HG03439 (cell line): ENCODE results near the gene OLFML2A.
A peak's percentile ranks its signal among the peaks of the same experiment; 100 is the strongest.

Source experiments
- ATAC-seq: cut with Tn5 transposase; IDR thresholded peaks from one replicate; pipeline ENCODE4 v1.9.1; 2021; ENCODE audit warnings: mild to moderate bottlenecking, moderate library complexity; ENCODE audit not compliant: unreplicated experiment

OLFML2A gene

DNA sequence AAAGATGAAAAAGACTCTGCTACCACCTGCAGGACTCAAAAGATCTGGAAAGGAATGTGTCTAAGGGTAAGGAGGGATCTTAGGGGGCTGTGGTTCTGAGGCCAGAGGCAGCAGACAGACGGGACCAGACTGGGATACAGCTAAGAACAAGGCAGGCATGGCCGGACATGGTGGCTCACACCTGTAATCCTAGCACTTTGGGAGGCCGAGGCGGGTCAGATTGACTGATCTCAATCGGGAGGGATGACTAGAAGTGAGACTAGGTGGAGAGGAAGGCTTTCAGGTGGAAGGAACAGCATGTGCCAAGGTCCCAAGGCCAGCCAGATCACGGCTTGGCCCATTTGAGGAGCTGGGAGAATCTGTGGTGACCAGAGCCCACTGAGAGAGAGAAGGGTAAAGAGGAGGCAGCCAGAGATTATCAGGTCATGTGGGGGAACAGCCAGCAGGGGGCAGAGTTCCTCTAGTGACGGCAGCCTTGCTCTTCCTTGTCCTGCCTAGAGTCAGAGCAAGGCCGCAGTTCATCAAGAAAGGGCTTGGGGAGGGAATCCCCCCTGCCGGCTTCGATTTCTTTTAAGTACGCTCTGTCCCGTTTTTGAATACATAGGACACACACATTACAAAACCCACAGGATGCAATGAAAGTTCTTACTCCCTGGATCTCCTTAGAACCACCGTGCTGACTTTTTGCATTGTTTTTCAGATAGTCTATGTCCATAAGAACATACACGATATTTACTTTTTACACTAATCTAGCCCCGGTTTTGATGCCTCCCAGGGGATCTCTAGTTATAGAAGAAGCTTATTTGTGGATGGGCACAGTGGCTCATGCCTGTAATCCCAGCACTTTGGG is 2.6 kb upstream of the OLFML2A start:
- ATAC-seq = peak; percentile 28

DNA sequence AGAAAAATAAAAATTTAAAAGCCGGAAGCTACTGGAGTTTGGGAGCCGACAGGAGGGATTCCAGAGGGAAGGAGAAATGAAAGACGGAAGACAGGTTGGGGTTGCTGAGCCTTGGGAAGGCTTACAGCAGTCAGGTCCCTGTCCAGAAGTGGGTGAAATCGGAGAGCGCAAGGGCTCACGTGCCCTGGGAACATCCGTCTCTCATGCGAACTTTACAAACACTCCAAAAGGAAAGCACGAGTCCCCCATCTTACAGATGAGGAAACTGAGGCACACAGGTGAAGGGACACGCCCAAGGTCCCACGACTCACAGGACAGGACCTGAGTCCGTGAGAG is 347 bp upstream of the OLFML2A start:
- no peak for ATAC-seq

DNA sequence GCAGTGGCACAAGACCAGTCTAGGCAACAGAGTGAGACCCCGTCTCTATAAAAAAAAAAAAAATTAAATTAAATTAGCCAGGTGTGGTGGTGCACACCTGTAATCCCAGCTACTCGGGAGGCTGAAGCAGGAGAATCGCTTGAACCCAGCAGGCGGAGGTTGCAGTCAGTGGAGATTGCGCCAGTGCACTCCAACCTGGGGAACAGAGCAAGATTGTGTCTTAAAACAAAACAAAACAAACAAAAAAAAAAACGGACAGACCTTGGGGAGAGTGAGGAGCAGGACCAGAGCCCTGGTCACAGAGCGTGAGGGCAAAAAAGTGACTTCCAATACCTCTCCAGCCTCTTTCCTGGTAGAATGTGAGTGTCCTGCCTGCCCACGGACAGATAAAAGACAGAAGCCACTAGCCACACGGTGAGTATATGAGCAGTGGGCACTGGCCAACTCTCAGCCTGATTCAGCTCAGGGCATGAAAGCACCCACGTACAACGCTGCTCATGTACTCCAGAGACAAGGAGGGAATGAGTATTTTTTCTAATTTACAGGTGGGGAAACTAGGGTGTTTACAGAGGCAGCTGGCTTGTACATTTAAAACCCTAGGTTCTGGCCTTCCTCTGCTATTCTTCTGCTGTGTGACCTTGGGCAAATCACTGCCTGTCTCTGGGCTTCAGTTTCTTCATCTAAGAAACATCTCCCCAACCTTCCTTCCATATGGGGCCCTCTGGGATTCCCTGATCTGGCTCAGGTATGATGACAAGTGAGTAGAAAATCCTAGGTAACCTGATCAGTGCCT is 1.8 kb downstream of the OLFML2A start:
- ATAC-seq = no peak

DNA sequence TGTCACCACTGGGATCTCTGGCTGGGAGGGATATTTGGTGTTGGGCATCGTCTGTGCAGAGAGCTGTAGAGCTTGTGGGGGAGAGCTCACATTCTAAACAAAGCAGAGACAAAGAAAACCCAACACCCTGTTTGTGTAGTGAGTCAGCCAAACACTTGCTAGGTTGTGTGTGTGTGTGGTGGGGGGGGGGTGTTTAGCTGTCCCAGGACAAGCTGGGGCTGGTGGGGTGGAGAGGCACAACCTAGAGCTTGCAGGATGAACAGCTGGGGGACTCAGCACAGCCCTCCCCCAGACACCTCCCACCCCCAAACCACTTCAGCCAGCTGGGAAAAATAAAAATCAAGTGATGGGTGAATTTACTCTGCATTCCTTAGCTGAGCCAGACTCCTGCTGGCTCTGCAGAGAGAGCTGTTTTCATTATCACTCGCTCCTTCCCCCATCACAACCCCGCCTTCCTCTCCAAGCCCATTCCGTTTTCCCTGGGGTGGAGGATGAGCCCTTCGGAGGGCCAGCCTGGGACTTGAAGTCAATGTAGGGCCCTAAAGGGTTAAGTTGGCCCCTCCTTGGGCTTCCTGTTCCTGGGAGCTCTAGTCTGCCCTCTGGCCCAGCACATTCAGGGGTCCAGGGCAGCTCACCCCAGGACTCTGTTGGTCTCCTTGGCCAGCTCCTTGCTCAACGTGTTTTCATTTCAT is 2.6 kb downstream of the OLFML2A start:
- ATAC-seq = no peak

DNA sequence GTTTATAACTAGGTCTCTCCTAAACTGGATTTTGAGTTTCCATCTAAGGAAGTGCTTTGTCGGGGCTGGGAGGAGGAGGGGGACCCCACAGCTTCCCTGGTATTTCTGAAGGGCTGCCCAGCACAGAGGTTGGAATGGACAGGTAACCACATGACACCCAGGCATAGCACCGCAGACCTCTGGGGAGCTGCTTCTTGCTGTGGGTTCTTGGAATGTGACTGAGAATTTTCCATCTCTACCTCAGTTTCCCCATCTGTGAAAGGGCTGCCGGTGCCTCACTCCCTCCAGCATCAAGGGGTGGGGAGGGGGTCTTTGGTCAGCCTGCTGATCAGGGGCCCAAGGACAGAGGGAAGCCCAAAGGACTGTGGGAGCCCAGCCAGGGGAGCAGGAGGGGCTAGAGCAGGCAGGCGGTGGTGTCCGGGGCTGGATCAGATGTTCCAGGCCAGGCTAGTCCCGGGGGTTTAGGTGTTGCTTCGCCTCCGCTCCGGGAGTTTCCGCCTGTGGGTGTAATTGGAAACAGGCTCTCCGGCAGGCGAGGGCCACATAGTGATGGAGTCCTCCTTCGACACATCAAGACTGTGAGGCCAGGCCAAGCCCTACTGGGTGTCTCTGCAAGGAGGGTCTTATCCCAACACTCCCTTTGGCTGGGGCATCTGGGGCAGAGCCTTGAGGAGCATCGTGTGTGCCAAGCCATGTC is 3.3 kb downstream of the OLFML2A start:
- no peak for ATAC-seq

DNA sequence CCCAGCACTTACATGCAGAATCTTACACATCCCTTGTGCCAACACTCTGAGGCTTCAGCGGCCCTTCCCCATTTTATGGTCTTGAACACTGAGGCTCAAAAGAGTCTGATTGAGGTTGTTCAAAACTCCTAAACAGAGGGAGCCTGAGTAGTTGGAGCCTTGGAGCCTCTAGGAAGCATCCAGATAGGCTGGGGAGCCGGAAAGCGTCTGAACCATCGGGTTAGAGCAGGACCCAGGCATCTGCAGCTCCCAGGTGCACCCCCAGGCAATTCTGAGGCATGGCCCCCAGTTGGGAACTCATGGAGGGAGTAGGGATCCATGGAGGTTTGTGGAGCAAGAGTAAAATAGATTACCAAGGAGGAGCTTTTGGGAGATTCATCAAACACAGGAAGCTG is 3.8 kb downstream of the OLFML2A start:
- no peak for ATAC-seq

DNA sequence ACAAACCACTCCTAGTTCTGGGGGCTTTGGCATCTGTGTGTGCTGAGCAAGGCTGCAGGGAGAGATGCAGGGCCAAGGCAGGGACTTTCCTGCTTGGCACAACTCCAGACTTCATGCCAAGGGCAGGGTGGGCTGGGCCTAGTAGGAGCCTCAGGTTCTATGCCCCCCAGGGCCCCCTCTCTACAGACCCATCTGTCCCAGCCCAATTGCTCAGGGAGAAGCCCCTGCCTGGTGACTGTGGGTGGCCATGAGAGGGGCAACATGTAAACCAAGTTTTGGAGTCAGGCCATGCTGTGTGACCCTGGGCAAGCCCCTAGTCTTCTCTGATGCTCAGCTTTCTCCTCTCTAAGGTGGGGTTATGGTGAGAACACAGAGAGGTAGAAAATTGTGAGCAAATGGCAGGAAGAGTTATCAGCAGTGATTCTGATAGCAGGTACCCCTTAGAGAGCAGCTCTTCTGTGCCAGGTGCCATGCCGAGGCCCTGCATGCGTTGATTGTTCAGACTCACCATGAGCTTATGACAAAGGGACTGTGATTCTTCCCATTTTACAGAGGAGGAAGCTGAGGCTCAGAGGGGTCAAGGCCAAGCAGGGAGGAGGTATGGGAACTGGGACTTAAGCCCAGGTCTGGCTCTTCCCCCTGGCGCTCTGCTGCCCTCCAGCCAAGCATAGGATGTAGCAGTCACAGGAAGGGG is 5.2 kb downstream of the OLFML2A start:
- ATAC-seq = no peak

DNA sequence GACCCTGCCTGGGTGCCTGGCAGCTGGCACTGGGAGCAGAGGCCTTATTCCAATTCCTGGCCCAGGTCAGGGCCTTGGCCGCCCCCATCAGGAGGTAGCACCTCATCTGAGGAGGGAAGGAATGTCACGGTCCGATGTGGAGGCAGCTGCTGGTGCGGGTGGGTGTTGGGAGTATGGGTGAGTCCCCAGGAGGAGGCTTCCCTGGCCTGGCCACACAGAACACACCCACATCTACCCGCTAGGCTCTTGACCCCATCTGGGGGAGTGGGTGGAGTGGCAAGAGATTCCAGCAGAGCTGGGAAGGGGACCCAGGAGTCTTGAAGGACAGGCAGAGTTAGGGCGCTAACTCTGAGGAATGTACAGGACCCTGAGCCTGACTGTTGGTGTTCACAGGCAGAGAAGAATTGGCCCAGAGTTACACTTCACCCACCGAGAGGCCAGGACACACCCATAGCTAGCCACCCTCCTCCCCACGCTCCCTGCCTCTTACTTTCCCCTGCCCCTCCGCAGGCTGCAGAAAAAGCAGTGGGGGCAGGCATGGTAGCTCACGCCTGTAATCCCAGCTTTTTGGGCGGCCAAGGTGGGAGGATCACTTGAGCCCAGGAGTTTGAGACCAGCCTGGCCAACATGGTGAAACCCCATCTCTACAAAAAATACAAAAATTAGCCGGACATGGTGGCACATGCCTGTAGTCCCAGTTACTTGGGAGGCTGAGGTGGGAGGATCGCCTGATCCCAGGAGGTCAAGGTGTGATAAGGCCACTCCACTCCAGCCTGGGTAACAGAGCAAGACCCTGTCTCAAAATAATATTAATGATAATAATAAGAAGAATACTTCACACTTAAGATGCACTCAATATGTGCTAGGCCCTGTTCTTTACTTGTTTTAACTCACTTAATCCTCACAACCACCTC is 6.0 kb downstream of the OLFML2A start:
- no peak for ATAC-seq

DNA sequence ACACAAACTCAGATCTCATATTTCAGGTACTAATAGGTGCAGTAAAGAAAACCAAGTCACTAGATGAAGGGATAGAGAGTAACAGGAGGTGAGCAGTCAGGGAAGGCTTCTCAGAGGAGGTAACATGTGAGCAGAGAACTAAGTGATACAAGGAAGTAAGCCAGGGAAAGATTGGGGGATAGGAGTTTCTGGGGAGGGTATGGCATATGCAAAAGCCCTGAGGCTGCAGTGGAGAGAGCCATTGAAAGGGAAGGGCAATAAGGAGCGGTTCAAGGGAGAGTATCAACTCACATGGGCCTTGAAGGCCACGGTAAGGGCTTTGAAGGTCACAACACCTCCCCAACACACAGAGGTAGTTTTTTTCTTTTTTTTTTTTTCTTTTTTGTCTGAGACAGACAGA is 6.9 kb downstream of the OLFML2A start:
- ATAC-seq = no peak

DNA sequence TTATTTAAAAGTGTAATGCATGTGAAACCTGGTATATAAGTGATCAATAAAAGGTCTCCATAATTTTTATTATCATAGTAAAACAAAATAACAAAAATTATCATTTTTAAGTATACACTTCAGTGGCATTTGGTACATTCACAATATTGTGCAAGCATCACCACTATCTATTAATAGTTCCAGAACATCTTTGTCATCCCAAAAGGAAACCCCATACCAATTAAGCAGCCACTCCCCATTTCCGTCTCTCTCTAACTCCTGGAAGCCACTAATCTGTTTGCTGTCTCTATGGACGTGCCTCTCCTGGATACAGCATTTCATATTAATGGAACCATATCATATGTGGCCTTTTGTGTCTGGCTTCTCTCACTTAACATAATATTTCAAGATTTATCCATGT is 7.6 kb downstream of the OLFML2A start:
- no peak for ATAC-seq

DNA sequence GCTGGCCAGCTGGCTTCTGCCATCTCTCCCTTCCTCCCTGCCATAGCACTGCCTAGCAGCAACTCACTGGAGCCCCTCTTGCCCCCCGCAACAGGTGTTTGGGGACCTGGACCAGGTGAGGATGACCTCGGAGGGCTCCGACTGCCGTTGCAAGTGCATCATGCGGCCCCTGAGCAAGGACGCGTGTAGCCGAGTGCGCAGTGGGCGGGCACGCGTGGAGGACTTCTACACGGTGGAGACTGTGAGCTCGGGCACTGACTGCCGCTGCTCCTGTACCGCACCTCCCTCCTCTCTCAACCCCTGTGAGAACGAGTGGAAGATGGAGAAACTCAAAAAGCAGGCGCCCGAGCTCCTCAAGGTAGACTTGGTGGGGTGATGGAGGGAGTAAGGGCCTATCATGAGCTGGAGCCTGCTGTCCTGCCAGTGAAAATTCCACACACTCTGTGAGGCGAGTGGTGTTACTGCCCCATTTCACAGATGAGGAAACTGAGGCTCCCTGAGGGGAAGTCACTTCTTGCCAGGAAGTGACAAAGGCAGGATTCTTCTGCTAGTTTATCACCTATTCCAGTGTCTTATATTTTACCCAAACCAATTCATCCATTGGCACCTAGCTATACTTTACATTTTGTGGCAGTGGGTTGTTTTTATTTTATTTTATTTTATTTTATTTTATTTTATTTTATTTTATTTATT is 10.1 kb downstream of the OLFML2A start:
- ATAC-seq = no peak

DNA sequence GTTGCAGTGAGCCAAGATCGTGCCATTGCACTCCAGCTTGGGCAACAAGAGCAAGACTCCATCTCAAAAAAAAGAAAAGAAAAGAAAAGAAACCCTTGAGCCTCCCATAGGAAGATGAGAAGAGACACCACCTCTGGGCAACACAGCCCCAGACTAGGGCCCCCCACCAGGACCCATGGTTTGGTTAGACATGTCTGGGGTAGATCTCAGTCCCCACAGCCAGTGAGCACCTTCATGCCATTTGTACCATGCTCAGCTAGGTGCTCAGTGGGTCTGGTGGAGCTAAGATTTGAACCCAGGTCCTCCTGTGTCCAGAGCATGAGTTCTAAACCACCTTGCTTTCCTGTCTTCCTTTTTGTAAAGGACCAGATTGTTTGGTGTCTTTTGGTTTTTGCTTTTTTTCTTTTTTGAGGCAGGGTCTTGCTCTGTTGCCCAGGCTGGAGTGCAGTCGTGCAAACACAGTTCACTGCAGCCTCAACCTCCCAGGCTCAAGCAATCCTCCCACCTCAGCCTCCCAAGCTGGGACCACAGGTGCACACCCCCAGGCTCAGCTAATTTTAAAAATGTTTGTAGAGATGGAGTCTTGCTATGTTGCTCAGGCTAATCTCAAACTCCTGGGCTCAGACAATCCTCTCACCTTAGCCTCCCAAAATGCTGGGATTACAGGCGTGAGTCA is 11.7 kb downstream of the OLFML2A start:
- no peak for ATAC-seq

DNA sequence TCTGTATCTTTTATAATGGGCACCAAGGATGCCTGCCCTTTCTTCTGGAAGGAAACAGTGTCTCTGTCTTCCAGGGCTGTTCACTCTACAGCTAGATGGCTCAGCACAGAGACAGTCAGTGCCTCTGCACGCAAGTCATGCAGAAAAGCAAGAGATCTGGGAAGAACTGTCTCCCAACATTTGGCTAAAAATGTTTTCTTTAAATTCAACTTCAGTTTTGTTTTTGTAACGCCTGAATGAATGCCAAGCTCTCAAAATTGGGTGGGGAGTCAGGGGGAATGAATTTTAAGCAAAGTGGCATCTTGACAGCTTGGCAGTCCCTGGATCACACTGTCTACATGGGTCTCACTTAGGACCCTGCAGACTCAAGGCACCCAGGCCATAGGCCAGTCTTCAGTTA is 12.6 kb downstream of the OLFML2A start:
- no peak for ATAC-seq

DNA sequence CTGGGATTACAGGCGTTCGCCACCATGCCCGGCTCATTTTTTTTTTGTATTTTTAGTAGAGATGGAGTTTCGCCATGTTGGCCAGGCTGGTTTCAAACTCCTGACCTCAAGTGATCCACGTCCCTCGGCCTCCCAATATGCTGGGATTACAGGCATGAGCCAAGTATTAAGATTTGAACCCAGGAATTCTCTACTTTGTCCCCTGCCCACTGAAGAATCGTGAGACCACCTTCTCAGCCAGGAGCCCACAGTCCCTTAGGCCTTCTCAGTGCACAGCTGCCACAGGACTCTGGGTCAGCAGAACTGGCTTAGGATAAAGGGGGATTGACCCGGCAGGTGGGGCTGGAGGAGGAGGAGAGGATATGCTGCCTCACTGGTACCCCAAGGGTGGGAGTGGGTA is 13.4 kb downstream of the OLFML2A start:
- no peak for ATAC-seq

DNA sequence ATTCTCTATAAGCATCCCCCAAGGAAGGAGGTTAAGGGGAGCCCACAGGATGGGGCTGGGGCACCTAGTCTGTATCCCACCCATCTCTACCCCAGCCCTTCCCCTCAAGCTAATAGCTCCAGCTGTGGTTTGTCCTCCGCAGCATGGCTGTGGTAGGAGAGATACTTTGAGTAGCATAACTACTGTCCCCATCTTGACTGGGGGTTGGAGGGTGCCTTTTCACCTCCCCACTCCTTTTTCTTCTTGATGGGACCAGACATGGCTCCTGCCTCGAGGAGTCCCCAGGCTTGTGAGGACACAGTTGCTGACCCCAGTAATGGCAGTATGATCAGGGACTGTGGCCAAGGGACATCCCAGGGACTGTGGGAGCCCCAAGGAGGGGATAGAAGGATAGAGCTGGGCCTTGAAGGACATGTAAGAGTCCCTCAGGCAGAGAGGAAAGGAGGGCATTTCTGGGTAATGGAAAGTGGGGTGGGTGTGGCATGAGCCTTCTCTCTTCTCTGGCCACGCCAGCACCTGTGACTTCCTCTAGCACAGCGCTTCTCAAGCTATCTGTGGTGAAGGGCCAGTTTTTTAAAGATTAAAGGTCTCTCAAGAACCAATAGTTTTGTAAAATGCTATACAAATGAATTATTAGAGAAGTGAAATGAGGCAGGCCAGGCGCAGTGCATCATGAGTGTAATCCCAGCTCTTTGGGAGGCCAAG is 14.0 kb downstream of the OLFML2A start:
- no peak for ATAC-seq

DNA sequence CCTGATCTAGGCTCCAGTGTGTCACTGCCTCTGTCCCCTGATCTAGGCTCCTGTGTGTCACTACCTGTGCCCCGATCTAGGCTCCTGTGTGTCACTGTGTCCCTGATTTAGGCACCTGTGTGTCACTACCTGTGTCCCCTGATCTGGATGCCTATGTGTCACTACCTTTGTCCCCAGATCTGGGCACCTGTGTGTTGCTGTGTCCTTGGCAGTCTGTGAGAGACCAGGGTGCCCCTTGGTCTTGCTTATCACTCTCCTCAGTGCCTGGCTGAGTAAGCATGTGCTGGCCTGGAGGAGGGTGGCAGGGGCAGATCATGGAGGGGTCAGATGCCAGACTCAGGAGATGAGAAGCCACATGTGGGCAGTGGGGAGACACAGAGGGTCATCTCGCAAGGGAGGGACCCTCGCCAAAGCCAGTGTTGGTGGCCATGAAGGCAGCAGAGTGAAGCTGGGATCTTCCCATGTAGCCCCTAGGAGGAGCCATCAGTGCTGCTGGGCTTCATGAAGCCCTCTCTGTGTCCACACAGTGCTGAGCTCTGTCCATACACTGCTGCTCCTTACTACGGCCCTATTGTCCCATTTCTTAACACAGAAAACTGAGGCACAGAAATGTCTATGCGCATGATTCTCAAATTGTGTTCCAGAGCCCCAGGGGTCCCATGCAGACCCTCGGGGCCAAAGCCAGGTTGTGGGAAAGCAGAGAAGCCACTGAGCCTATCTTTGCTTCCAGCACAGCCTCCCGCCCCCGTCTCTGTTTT is 15.5 kb downstream of the OLFML2A start:
- ATAC-seq = no peak

DNA sequence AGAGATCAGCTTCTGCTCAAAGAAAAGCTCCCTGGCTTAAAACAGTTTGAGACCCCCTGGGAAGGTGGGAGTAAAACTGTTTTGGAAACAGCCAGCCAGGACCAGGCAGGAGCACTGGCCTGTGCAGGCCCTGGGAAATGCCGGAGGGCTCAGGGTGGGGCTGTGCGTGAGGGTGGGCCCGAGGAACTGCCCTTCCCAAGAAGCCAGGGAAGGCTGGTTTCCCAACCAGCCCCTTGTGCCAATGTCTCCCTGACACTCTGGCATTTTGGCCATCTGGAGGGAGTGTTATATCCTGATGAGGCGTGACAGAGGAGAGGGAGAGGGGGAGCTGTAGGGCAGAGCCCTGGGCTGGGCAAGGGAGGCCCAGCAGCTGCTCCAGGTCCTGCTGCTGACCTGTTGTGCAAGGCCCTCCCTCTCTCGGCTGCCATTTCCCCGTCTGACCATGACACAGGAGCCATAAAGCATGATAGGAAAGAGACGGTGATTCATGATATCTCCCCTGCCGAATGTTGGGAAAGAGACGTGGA is 16.1 kb downstream of the OLFML2A start:
- ATAC-seq = no peak
